Measurements from ENCODE around the gene CACNG3.
"Not testable (repeated sequence)": the region's sequence is repeated elsewhere in the genome, so short reads cannot be mapped to it uniquely, and the experiment has no call there.

The CACNG3 gene

GRCh38 chr16:24328835-24329452 lies 72.8 kb downstream of the CACNG3 start:
- in situ Hi-C loops (cut with HindIII; ENCODE audit: low sequenced_read_pairs) = no loop called here

- in situ Hi-C loops (cut with HindIII; ENCODE audit: low sequenced_read_pairs) = no loop called here
Measured at GRCh38 chr16:24332178-24332577, 76.0 kb downstream of the CACNG3 start.

- in situ Hi-C loops (cut with HindIII; ENCODE audit: low sequenced_read_pairs) = no loop called here
Measured at GRCh38 chr16:24332582-24333090, 76.5 kb downstream of the CACNG3 start.

GRCh38 chr16:24336491-24336890 lies 80.4 kb downstream of the CACNG3 start:
- in situ Hi-C loops (cut with HindIII; ENCODE audit: low sequenced_read_pairs) = no loop called here

- in situ Hi-C loops (cut with HindIII; ENCODE audit: low sequenced_read_pairs) = no loop called here
Measured at GRCh38 chr16:24337013-24337412, 80.9 kb downstream of the CACNG3 start.

GRCh38 chr16:24343829-24344228 lies 87.7 kb downstream of the CACNG3 start:
- in situ Hi-C loops (cut with HindIII; ENCODE audit: low sequenced_read_pairs) = not testable (repeated sequence)

GRCh38 chr16:24344784-24345183 lies 88.6 kb downstream of the CACNG3 start:
- in situ Hi-C loops (cut with HindIII; ENCODE audit: low sequenced_read_pairs) = no loop called here

GRCh38 chr16:24345704-24346103 lies 89.6 kb downstream of the CACNG3 start:
- in situ Hi-C loops (cut with HindIII; ENCODE audit: low sequenced_read_pairs) = no loop called here

- in situ Hi-C loops (cut with HindIII; ENCODE audit: low sequenced_read_pairs) = no loop called here
Measured at GRCh38 chr16:24346734-24347133, 90.6 kb downstream of the CACNG3 start.

GRCh38 chr16:24347556-24347955 lies 91.4 kb downstream of the CACNG3 start:
- in situ Hi-C loops (cut with HindIII; ENCODE audit: low sequenced_read_pairs) = no loop called here

GRCh38 chr16:24348545-24349290 lies 92.6 kb downstream of the CACNG3 start:
- in situ Hi-C loops (cut with HindIII; ENCODE audit: low sequenced_read_pairs) = no loop called here

- in situ Hi-C loops (cut with HindIII; ENCODE audit: low sequenced_read_pairs) = no loop called here
Measured at GRCh38 chr16:24349320-24349719, 93.2 kb downstream of the CACNG3 start.

GRCh38 chr16:24352746-24353145 lies 96.6 kb downstream of the CACNG3 start:
- in situ Hi-C loops (cut with HindIII; ENCODE audit: low sequenced_read_pairs) = no loop called here

GRCh38 chr16:24353622-24354021 lies 97.5 kb downstream of the CACNG3 start:
- in situ Hi-C loops (cut with HindIII; ENCODE audit: low sequenced_read_pairs) = no loop called here

- in situ Hi-C loops (cut with HindIII; ENCODE audit: low sequenced_read_pairs) = no loop called here
Measured at GRCh38 chr16:24357511-24357910, 101.4 kb downstream of the CACNG3 start.

- in situ Hi-C loops (cut with HindIII; ENCODE audit: low sequenced_read_pairs) = no loop called here
Measured at GRCh38 chr16:24358117-24358516, 102.0 kb downstream of the CACNG3 start.

GRCh38 chr16:24359490-24359889 lies 103.4 kb downstream of the CACNG3 start:
- in situ Hi-C loops (cut with HindIII; ENCODE audit: low sequenced_read_pairs) = no loop called here

- in situ Hi-C loops (cut with HindIII; ENCODE audit: low sequenced_read_pairs) = no loop called here
Measured at GRCh38 chr16:24360936-24361335, 104.8 kb downstream of the CACNG3 start.

- in situ Hi-C loops (cut with HindIII; ENCODE audit: low sequenced_read_pairs) = no loop called here
Measured at GRCh38 chr16:24364596-24364995, 108.5 kb downstream of the CACNG3 start.

GRCh38 chr16:24367186-24367710 lies 111.1 kb downstream of the CACNG3 start:
- in situ Hi-C loops (cut with HindIII; ENCODE audit: low sequenced_read_pairs) = no loop called here

- in situ Hi-C loops (cut with HindIII; ENCODE audit: low sequenced_read_pairs) = no loop called here
Measured at GRCh38 chr16:24372824-24373223, 116.7 kb downstream of the CACNG3 start.

GRCh38 chr16:24378999-24379398 lies 122.9 kb downstream of the CACNG3 start:
- in situ Hi-C loops (cut with HindIII; ENCODE audit: low sequenced_read_pairs) = no loop called here

Measured in DLD1 (cell line).